SK-N-SH (cell line): Measurements from ENCODE around the gene KLK2. TPM values are rescaled to one million over a fixed set of nuclear protein-coding genes. Genes with fewer than 3 reads are reported as not detected.

ENCODE experiments used
- CTCF ChIA-PET: fragments of 300-600, 350-600 bp; formaldehyde crosslinking; extraction: SDS; loops from one replicate; lab custom pipeline; 2021; lab: Yijun Ruan, JAX
- POLR2A ChIA-PET: fragments of 350-600 bp; sonication (Branson Sonifier 250); formaldehyde crosslinking; extraction: SDS; loops from one replicate; lab custom pipeline; 2020; ENCODE audit warnings: antibody characterized with exemption, inconsistent platforms; lab: Yijun Ruan, JAX
- DNase-seq: peaks from one replicate; pipeline ENCODE4 v3.0.0; 2012
- H2AFZ ChIP-seq: fragments of 200-600 bp; sonication (generic); 2 replicates; pipeline ENCODE4 v1.8.1; 2016; ENCODE audit warnings: antibody characterized with exemption, mild to moderate bottlenecking, low read depth
- H3F3A ChIP-seq: fragments of 200-600 bp; sonication (generic); replicated peaks from 2 replicates; pipeline ENCODE3; 2016; ENCODE audit warnings: antibody characterized with exemption, mild to moderate bottlenecking; ENCODE audit not compliant: insufficient read depth
- H3K27ac ChIP-seq, 2 experiments: fragments of 200-500 bp in 1 of 2; fragments of 200-600 bp in 1 of 2; sonication (Bioruptor generic) in 1 of 2; sonication (generic), shearing (Covaris generic) in 1 of 2; 2 replicates each; pipeline versions ENCODE4 v1.5.1 to v1.6.1; 2014 to 2016; ENCODE audit warnings: low read depth in 2 of 2, inconsistent platforms in 1 of 2, low read length in 1 of 2, mild to moderate bottlenecking in 1 of 2, mixed read lengths in 1 of 2
- H3K27me3 ChIP-seq: fragments of 200-600 bp; sonication (generic), shearing (Covaris generic); 2 replicates; pipeline ENCODE4 v1.6.1; 2016; ENCODE audit warnings: mixed run types; ENCODE audit not compliant: insufficient read depth
- H3K36me3 ChIP-seq, 2 experiments: fragments of 200-500 bp in 1 of 2; fragments of 200-600 bp in 1 of 2; sonication (Bioruptor generic) in 1 of 2; sonication (generic) in 1 of 2; replicated peaks in 1 of 2; 2 replicates each; pipeline versions ENCODE3 to v1.5.1; 2014 to 2016; ENCODE audit warnings: low read length in 1 of 2, mild to moderate bottlenecking in 1 of 2; ENCODE audit not compliant: insufficient read depth in 2 of 2, control insufficient read depth in 1 of 2
- H3K4me1 ChIP-seq, 2 experiments: fragments of 200-500 bp in 1 of 2; fragments of 200-600 bp in 1 of 2; sonication (Bioruptor generic) in 1 of 2; sonication (generic), shearing (Covaris generic) in 1 of 2; 2 replicates each; pipeline versions ENCODE4 v1.5.1 to v1.6.1; 2014 to 2016; ENCODE audit warnings: low read depth in 1 of 2, low read length in 1 of 2, mixed run types in 1 of 2; ENCODE audit not compliant: insufficient read depth in 2 of 2, control insufficient read depth in 1 of 2
- H3K4me2 ChIP-seq: fragments of 200-600 bp; sonication (generic), shearing (Covaris generic); 2 replicates; pipeline ENCODE4 v1.6.1; 2017; ENCODE audit warnings: mixed run types
- H3K4me3 ChIP-seq, 2 experiments: fragments of 200-500 bp in 1 of 2; fragments of 200-600 bp in 1 of 2; sonication (Bioruptor generic) in 1 of 2; sonication (generic), shearing (Covaris generic) in 1 of 2; 2 replicates each; pipeline versions ENCODE4 v1.5.1 to v1.8.1; 2014 to 2016; ENCODE audit warnings: low read depth in 2 of 2, inconsistent platforms in 1 of 2, low read length in 1 of 2, mild to moderate bottlenecking in 1 of 2, mixed read lengths in 1 of 2, moderate library complexity in 1 of 2
- H3K79me2 ChIP-seq: fragments of 200-600 bp; sonication (generic); 2 replicates; pipeline ENCODE4 v1.8.1; 2017; ENCODE audit warnings: mild to moderate bottlenecking; ENCODE audit not compliant: insufficient read depth
- H3K9ac ChIP-seq: fragments of 200-600 bp; sonication (generic); 2 replicates; pipeline ENCODE4 v1.6.1; 2017; ENCODE audit warnings: mixed run types
- H3K9me2 ChIP-seq: fragments of 200-600 bp; sonication (generic); 2 replicates; pipeline ENCODE4 v1.6.1; 2017; ENCODE audit warnings: mixed run types
- H3K9me3 ChIP-seq: fragments of 200-600 bp; sonication (generic); 2 replicates; pipeline ENCODE4 v1.6.1; 2017; ENCODE audit warnings: mixed run types, mild to moderate bottlenecking, moderate library complexity
- H4K20me1 ChIP-seq: fragments of 200-600 bp; sonication (generic); 2 replicates; pipeline ENCODE4 v1.6.1; 2017; ENCODE audit warnings: mild to moderate bottlenecking, mixed run types; ENCODE audit not compliant: insufficient read depth
- ELF1 ChIP-seq: IDR thresholded peaks from 2 replicates; pipeline ENCODE4 v1.4.0; 2012
- EP300 ChIP-seq, 2 experiments: IDR thresholded peaks; 2 replicates each; pipeline versions ENCODE4 v1.4.0 to v1.6.1; 2012; ENCODE audit warnings: borderline replicate concordance in 1 of 2, low read depth in 1 of 2, low read length in 1 of 2
- EZH2phosphoT487 ChIP-seq: fragments of 200-600 bp; sonication (generic); IDR thresholded peaks from 2 replicates; pipeline ENCODE4 v1.6.1; 2017; ENCODE audit warnings: low read depth, mixed run types, mild to moderate bottlenecking, antibody characterized with exemption, moderate library complexity, borderline replicate concordance
- FOSL2 ChIP-seq: IDR thresholded peaks from 2 replicates; pipeline ENCODE4 v1.4.0; 2012; ENCODE audit warnings: low read depth, mild to moderate bottlenecking, moderate library complexity, borderline replicate concordance
- FOXJ3 ChIP-seq: sonication (generic); formaldehyde crosslinking; IDR thresholded peaks from 2 replicates; pipeline ENCODE4 v1.5.1; 2020; ENCODE audit warnings: mild to moderate bottlenecking, missing genetic modification reagents
- IRF3 ChIP-seq: fragments of 150-350 bp; IDR thresholded peaks from 2 replicates; pipeline ENCODE4 v1.6.1; 2016; ENCODE audit warnings: mild to moderate bottlenecking, low read depth, low read length
- JUND ChIP-seq: IDR thresholded peaks from 2 replicates; pipeline ENCODE4 v1.4.0; 2012
- MAX ChIP-seq: IDR thresholded peaks from 2 replicates; pipeline ENCODE4 v1.4.0; 2012; ENCODE audit warnings: low read depth
- MEF2A ChIP-seq: IDR thresholded peaks from 2 replicates; pipeline ENCODE4 v1.4.0; 2012; ENCODE audit warnings: low read depth, borderline replicate concordance
- NFIC ChIP-seq: IDR thresholded peaks from 2 replicates; pipeline ENCODE4 v1.4.0; 2012; ENCODE audit warnings: borderline replicate concordance
- PBX3 ChIP-seq: IDR thresholded peaks from 2 replicates; pipeline ENCODE4; 2012
- POLR2AphosphoS5 ChIP-seq: IDR thresholded peaks from 2 replicates; pipeline ENCODE4 v1.6.1; 2012; ENCODE audit warnings: low read depth, low read length
- RAD21 ChIP-seq: IDR thresholded peaks from 2 replicates; pipeline ENCODE4 v1.6.1; 2012; ENCODE audit warnings: mild to moderate bottlenecking, low read length
- RFX5 ChIP-seq: IDR thresholded peaks from 2 replicates; pipeline ENCODE4 v1.6.1; 2012; ENCODE audit warnings: mild to moderate bottlenecking, improper control_type of control experiment, low read length
- RXRA ChIP-seq: IDR thresholded peaks from 2 replicates; pipeline ENCODE4 v1.4.0; 2012; ENCODE audit warnings: low read depth, mild to moderate bottlenecking, borderline replicate concordance
- SIN3A ChIP-seq: IDR thresholded peaks from 2 replicates; pipeline ENCODE4 v1.6.1; 2012; ENCODE audit warnings: low read depth, mild to moderate bottlenecking, low read length, moderate library complexity, borderline replicate concordance
- TCF12 ChIP-seq: IDR thresholded peaks from 2 replicates; pipeline ENCODE4 v1.4.0; 2012
- YY1 ChIP-seq: IDR thresholded peaks from 2 replicates; pipeline ENCODE4 v1.4.0; 2012; ENCODE audit warnings: low read depth, mild to moderate bottlenecking
- WGBS: methylation state at CpG from one replicate; pipeline ENCODE4 v1.1.6; 2017; ENCODE audit warnings: low lambda C conversion rate; 5-methylcytosine and 5-hydroxymethylcytosine counted together
- polyA plus RNA-seq, 3 experiments: library from polyadenylated mRNA; depleted of rRNA; stranded (reverse); fragments of >200 nt; gene quantifications; 2 replicates each; pipeline ENCODE4 v1.2.3, GENCODE V29; 2012
- TF ChIP-seq, protein P1 (sequence below): IDR thresholded peaks from 2 replicates; pipeline ENCODE4 v1.4.0; 2012; ENCODE audit warnings: low read depth, borderline replicate concordance

KLK2 gene
- polyA plus RNA-seq, 1 of the 3 experiments (the other 2 are of a cell fraction), result 0.15 TPM

GRCh38 chr19:50882188-50882587, 8.9 kb downstream of the KLK2 start:
- Histone ChIP-seq H3K9me2 (no peaks in the 10 kb centered on the region), H3K36me3 (no peaks in the 10 kb centered on the region), H3K27me3 (peaks cover 29% of the 10 kb centered on the region; the same call in 1 of the 2 replicates), H3K4me2 (no peak overlapping the region), H3K79me2 (no peaks in the 10 kb centered on the region), H3K4me3 (no peak overlapping the region), H3K27ac (no peak overlapping the region), H3K9ac (no peak overlapping the region), H2AFZ (no peak overlapping the region), H3F3A (no peaks in the 10 kb centered on the region), H3K4me1 (no peaks in the 10 kb centered on the region), H3K9me3 (no peaks in the 10 kb centered on the region), H4K20me1 (no peaks in the 10 kb centered on the region)
- ChIA-PET POLR2A (interaction anchor here (0.6 kb wide), 1 partner anchor 14 kb away, joined by 3 read pairs; no protein-coding TSS in a partner anchor), CTCF (interaction anchor here (0.6 kb wide), 1 partner anchor 45 kb away, joined by 3 read pairs; no protein-coding TSS in a partner anchor)
- no peak for DNase-seq
- 5% methylated on average over 3 of the region's 3 CpGs for WGBS
- TF ChIP-seq FOXJ3 (CRISPR knock-in tag) (no peak), JUND (no peak), EZH2phosphoT487 (no peak), EP300 (IDR thresholded peaks at IDR 0.05; ENCODE audit: borderline replicate concordance in 1 of 2, low read depth in 1 of 2, low read length in 1 of 2) (no peak), MEF2A (no peak), RAD21 (no peak), RFX5 (no peak), TCF12 (no peak), ELF1 (no peak), YY1 (no peak), POLR2AphosphoS5 (no peak), SIN3A (no peak), PBX3 (no peak), IRF3 (no peak), NFIC (no peak), MAX (no peak), RXRA (no peak), FOSL2 (no peak)
- TF ChIP-seq, protein P1, sequence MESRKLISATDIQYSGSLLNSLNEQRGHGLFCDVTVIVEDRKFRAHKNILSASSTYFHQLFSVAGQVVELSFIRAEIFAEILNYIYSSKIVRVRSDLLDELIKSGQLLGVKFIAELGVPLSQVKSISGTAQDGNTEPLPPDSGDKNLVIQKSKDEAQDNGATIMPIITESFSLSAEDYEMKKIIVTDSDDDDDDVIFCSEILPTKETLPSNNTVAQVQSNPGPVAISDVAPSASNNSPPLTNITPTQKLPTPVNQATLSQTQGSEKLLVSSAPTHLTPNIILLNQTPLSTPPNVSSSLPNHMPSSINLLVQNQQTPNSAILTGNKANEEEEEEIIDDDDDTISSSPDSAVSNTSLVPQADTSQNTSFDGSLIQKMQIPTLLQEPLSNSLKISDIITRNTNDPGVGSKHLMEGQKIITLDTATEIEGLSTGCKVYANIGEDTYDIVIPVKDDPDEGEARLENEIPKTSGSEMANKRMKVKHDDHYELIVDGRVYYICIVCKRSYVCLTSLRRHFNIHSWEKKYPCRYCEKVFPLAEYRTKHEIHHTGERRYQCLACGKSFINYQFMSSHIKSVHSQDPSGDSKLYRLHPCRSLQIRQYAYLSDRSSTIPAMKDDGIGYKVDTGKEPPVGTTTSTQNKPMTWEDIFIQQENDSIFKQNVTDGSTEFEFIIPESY, result no peak
